NCI-H1417 treated with DMSO at 0.1 percent for 48 hours (cell line): ENCODE measurements around the gene CACNA2D1.

Experiments used
- DNase-seq: peaks from one replicate; lab custom pipeline; 2025; lab: John Stamatoyannopoulos, UW

CACNA2D1 gene

DNA sequence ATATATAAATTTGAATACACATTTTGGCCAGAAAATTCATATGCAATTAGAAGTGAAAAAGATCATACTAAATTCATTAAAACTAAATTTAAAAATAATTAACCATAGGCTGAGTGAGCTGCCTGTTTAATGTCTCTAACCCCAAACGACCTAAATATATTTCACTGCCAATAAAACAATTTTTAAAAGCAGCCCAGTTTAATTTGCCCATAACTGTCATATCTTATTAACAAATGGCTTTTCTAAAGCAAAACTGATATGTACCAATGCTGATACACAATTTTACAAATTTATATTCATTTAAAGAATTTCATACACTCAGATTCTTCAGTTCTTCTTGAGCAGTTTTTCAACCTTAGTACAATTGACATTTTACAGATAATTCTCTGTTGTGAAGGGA, 99.9 kb downstream of the CACNA2D1 start:
- no peak for DNase-seq

GRCh38 chr7:82339958-82340357, 103.6 kb downstream of the CACNA2D1 start:
- DNase-seq: no peak

GRCh38 chr7:82335927-82336326, 107.7 kb downstream of the CACNA2D1 start:
- peak; percentile 95 for DNase-seq

DNA sequence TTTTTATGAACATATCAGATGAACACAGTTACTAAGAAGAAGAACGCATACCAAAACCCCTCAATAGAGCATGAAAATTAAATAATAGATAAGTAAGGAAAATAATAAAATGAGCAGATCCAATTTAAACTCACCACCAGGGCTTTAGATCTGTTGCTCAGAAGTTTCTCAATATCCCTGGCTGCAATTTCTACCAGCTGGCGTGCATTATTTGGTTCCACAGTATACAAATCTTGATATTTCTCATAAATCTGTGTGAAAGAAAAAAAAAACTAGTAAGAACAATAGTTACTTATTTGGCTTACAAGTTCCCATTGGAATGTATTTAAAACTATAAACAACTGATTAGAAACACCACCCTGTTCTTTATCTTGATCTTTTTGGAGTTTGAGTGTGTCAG, 108.6 kb downstream of the CACNA2D1 start:
- no peak for DNase-seq

DNA sequence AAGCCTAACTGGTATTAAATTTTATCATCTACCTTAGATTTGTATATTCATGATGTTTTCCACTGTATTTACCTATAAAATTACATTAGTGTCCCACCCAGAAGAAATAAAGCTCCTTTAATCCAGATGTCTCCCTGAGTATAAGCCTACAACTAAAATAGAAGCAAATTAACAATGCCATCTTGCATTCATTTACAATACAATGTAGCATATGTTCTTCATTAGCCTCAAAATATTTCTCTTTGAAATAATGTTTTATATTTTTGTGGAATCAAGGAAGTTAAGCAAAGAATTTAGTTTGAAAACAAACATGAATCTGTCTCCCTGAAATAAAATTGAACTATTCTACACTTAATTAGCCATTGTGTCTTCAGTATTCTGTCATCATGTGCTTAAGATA, 112.3 kb downstream of the CACNA2D1 start:
- DNase-seq: no peak

- DNase-seq: no peak
Observed at GRCh38 chr7:82330706-82331215, 112.8 kb downstream of the CACNA2D1 start.

DNA sequence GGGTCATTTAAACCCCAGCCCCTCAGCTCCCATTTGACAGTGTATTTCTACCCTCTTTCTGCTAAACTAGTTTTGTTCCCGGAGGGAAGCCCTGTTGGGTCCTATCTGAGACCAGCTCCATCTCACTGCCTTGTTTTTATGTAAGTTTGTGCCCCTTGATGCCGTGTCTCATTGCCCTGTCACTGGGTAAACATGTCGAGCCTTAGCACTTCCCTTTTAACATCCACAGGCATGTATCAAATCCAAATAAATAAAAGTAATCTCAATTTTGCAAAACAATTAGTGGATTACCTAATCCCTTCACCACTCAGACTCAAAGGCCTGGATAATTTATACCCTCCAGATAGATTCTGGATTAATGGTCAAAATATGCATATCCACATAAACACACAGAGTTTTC, 115.7 kb downstream of the CACNA2D1 start:
- no peak for DNase-seq

GRCh38 chr7:82325416-82325815, 118.2 kb downstream of the CACNA2D1 start:
- DNase-seq: no peak

DNA sequence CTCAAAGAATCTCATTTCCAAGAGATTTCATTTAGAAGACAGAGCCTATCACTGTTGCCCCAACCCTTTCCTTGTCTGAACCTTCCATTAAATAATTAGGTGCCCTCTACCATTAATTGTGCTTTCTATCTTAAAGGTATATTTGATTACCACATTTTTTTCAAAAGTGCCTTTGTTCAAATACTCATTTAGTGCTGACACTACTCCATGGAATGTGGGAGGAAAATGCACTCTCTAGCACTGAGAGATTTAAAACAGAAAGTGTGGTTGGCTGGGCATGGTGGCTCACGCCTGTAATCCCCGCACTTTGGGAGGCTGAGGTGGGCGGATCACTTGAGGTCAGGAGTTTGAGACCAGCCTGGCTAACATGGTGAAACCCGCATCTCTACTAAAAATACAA, 119.8 kb downstream of the CACNA2D1 start:
- no peak for DNase-seq

- DNase-seq: peak; percentile 99
Observed at GRCh38 chr7:82319674-82320118, 123.9 kb downstream of the CACNA2D1 start.

DNA sequence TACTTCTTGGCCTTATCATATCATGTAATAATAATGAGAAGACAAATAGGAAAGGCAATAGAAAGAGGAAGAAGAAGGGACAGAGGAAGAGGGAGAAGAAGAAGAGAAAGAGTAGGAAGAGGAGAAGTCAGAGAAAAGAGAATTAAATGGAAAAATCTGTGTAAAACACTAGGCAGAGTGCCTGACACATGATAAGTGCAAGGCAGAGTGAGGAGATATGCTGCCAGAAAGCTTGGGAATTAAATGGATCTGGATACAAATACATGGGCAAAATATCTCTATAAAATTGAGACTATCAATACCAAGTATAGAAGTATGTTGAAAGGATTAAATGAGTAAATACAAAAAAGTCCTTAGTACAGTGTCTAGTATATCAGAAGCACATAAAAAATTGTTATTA, 124.8 kb downstream of the CACNA2D1 start:
- DNase-seq: no peak

- DNase-seq: no peak
Observed at GRCh38 chr7:82317760-82318159, 125.8 kb downstream of the CACNA2D1 start.

DNA sequence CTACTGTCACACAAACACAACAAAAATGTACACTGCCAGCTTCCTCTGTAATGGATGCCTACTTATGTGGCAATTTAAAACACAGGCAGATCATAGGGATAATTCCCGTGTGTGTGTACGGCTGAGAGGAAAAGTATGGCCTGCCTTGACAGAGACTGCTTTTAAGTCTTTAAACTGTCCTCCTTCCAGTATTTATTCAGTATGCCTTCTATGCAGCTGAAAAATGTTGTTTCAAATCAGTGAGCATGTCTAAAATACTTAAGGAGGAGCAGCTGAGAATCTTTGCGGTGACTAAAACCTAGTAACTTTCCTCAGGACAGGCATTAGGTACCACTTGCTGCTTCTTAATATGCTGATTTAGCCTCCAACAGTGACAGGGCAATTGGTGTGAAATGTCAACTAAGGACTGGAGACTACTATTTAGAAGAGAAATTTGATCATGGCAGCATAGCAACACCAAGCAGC, 126.3 kb downstream of the CACNA2D1 start:
- no peak for DNase-seq

DNA sequence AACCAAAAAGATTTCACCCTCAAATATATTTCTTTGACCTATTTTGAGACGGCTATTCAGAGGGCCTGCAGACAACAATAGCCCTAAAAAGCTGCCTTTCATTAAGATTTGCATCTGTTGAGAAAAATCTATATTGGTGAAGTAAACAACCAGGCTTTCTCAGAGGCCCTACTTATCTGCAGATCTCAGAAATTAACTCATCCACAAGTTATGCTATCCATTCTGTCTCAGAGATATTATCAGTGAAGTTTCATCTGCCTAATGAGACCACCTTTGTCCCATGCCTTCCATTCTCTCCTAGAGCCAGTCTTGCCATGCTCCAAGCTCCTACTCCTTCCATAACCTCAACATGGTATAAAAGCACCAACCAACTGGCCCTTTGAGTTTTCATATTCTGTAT, 130.3 kb downstream of the CACNA2D1 start:
- DNase-seq: no peak

DNA sequence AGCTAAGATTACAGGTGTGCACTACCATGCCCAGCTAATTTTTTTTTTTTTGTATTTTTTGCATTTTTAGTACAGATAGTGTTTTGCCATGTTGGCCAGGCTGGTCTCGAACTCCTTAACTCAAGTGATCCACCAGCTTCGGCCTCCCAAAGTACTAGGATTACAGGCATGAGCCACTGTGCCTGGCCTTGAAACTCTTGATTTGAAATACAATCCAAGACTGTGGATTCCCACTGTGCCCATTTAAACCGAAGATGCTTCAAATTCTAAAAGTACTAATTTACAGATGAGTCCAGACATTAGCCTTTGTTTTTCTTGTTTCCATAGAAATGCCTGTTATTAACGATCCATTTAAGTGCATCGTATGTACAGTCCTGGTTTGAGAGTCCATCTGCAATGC, 130.9 kb downstream of the CACNA2D1 start:
- DNase-seq: no peak

DNA sequence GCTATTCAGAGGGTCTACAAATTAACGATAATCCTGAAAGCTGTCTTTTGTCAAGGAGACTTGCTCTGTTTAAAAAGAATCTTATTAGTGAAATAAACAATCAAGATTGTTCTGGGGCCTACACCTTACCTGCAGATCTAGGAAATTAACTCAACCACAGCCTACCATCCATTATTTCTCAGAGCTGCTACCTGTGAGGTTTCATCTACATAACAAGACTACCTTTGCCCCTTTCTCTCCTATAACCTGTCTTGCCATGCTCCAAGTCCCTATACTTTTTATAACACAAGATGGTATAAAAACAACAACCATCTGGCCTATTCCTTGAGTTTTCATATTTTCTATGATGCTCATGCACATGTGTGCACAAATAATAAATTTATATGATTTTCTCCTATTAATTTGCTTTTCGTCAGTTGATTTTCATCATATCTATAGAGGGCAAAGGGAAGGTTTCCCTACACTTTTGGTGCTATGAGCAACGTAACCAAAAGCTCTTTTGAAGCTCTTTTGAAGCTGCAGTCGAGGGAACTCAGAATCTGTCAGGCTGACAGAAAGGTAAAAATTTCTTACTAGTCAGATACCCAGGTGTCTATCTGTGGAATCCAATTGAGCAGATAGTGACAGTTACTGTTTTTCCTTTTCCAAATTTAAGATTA, 138.1 kb downstream of the CACNA2D1 start:
- DNase-seq: no peak

DNA sequence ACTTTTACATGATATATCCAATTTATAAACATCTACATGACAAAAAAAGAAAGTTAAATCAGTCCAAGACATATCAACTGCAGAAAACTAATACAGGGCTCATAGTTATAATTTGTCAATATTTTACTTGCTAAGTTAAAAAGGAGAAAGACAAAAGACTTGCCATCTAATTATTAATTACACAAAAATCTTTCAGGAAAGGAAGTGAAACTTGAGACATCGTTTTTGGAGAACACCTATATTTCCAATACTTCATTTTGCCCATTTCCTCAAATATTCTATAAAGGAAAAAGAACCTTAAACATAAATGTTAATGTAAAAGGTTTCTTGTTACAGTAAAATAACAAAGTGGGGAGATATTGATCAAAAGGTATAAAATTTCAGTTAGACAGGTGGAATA, 148.7 kb downstream of the CACNA2D1 start:
- no peak for DNase-seq

GRCh38 chr7:82294382-82294784, 149.2 kb downstream of the CACNA2D1 start:
- DNase-seq: no peak

- no peak for DNase-seq
Observed at GRCh38 chr7:82293467-82293866, 150.1 kb downstream of the CACNA2D1 start.

DNA sequence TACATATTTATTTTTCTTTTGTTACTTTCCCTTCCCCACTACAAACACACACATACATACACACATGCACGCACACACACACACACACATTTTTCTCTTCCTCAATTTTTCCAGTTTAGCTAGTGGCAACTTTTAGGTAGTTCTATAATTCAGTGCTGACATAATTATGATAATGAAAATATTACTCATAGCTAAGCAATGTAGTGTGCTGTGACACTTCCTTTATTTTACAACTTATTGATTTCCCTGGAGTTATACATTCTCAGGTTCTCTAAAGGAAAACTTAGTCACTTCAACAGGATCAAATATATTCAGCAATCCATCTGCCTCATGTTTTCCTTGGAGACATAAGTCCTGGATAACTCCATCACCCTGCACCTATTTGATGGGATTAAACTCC, 151.6 kb downstream of the CACNA2D1 start:
- no peak for DNase-seq

DNA sequence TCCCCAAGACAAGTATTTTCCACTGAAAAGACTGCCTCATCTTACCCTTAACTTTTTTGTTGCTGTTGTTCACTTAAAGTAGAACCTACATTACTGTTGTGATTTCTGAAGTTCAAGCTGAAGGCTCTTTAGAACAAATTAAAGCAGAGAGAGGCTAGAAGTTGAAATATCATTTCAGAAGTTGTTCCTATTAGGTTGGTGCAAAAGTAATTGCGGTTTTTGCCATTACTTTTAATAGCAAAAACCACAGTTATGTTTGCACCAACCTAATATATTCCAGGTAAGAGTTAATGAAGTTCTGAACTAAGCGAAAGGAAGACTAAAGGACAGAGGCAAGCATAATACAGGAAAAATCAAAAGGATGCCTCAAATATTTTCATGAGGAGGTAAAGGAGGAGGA, 153.7 kb downstream of the CACNA2D1 start:
- no peak for DNase-seq

GRCh38 chr7:82289152-82289535, 154.4 kb downstream of the CACNA2D1 start:
- peak; percentile 95 for DNase-seq

GRCh38 chr7:82286798-82287140, 156.8 kb downstream of the CACNA2D1 start:
- DNase-seq: peak; percentile 62

DNA sequence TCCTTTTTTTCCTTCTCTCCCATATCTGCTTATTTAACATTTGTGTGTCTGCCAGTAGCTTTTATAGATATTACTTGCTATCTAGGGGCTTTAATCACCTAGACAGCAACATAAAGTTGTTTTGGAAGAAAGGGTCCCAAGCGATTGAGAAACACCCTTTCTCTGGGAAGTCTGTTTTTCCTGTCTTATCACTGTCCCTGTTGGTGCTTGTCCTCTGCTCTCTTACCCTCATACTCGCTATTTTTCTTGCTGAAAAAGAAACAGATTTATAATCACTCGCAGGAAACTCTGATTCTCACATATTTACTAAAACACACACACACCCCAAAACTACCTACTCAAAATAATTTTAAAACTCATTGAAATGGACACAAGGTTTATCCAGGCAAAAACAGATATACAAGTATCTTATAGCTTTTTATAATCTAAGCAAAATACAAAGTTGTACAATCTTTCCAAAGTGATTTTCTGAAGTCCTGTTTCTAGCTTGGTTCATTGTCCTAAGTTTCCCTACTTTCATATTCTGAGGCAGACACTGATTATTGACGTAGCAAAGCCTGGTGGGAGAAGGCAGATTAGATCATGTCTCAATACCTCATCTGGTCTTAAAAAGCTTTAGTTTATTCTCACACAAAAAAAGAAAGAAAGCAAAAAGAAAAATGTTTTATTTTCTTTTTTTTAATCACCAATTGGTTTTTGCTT, 157.3 kb downstream of the CACNA2D1 start:
- no peak for DNase-seq
